ENCODE data around the gene PDGFRA.

The PDGFRA gene

GRCh38 chr4:54315561-54316538, 86.8 kb downstream of the PDGFRA start:
- no peak overlapping the region for H3K4me3 ChIP-seq (ENCODE audit: low read length)
- TF ChIP-seq CTCF (conservative IDR thresholded peaks at IDR 0.05; ENCODE audit: low read length), result no peak
- DNase-seq (ENCODE audit: low read depth), result no peak

DNA sequence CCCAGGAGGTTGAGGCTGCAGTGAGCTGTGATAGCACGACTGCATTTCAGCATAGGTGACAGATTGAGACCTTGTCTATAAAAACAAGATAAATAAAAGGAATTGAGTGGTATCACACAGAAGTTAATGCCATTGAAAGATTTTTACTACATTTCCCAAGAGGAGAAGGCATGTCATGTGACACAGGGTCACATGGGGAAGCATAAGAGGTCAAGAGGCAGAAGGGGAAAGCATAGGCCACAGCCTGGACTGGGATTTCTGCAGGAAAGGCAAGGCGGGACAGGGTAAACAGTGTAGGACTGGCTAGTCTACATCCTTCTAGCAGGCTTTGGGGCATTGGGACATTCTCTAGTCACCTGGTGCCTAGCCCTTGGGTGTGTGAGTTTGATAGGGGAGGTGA, 88.6 kb downstream of the PDGFRA start:
- H3K4me3 ChIP-seq (ENCODE audit: low read length), result no peak overlapping the region
- TF ChIP-seq CTCF (conservative IDR thresholded peaks at IDR 0.05; ENCODE audit: low read length), result no peak
- DNase-seq (ENCODE audit: low read depth), result no peak

DNA sequence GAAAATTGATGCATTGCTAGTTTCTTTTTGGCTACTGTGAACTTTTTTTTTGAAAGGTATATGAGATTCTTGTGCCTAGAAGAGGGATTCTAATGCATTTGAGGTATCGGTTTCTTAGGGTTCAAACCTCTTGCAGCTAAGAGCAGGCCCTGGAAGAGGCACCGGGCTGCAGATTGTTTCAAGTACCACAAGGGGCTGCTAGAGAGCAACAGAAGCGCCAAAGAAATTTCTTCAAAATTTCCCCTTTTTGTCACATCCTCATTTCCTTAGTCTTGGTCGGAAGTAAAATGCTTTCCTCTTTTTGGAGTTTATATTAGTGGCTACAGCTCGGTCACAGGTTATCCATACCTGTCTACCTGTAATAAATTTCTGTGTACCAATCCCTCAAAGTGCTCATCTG, 89.8 kb downstream of the PDGFRA start:
- TF ChIP-seq CTCF (conservative IDR thresholded peaks at IDR 0.05; ENCODE audit: low read length), result peak; percentile 98
- DNase-seq (ENCODE audit: low read depth), result peak; percentile 63

DNA sequence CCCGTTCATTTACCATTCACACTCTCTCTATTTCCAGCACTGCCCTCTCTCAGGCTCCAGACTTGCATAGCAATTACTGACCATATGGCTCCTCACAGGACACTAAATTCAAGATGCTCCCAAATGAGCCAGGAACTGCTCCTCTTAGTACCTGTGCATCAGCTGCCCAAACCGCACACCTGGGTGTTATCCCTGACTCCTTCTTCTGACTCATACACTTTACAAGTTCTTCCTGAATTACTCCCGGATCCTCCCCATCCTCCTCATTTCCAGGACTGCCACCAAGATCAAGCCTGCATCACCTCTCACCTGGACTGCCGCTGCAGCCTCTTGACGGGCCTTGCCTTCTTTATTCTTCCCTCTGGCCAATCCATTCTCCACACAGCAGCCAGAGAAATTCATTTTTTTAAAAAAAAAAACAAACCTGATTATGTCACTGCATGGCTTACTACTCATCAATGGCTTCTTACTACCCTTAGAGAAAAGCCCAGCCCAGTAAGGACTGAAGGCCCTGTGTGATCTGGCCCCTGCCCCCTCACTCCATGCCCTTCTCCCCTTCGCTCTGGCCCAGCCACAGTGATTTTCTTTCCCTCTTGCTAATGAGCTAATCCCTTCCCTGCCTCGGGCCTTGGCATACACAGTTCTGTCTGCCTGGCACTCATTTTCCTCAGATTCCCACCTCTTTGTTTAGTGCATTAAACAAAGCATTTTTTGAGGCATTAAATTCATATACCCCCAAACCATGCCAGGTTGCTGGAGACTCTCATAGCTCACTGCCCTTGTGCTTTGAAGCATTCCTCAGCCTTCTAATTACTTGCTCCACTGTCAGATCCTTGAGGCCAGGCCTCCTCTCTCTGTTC, 92.0 kb downstream of the PDGFRA start:
- H3K4me3 ChIP-seq (ENCODE audit: low read length), result no peak overlapping the region
- DNase-seq (ENCODE audit: low read depth), result no peak
- TF ChIP-seq CTCF (conservative IDR thresholded peaks at IDR 0.05; ENCODE audit: low read length), result no peak

More for the DNA sequence above, 89.8 kb downstream of the PDGFRA start:
- H3K4me3 ChIP-seq (ENCODE audit: low read length), result no peak overlapping the region

GRCh38 chr4:54322818-54323417, 93.8 kb downstream of the PDGFRA start:
- H3K4me3 ChIP-seq (ENCODE audit: low read length), result no peak overlapping the region
- DNase-seq (ENCODE audit: low read depth), result peak; percentile 54
- TF ChIP-seq CTCF (conservative IDR thresholded peaks at IDR 0.05; ENCODE audit: low read length), result peak; percentile 85

DNA sequence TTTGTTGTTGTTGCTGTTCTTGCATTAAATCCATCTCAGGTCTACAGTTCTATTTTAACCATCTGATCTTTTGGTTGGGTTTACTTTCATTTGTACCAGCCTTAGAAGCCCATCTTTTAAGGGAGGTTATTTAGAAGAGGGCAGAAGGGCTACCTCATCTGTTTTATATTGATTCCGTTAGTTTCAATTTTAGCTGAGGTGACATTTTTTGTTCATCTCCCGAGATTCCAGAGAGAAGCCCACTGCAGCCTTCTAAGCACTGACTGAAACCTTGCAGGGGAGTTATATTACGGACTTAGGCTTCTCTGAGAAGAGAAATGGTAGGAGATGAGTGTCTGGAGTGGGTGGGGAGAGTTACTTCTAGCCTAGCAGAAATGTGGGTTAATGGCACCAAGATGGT, 101.8 kb downstream of the PDGFRA start:
- no peak overlapping the region for H3K4me3 ChIP-seq (ENCODE audit: low read length)
- no peak for DNase-seq (ENCODE audit: low read depth)
- no peak for TF ChIP-seq CTCF (conservative IDR thresholded peaks at IDR 0.05; ENCODE audit: low read length)

Data from AG10803 (cell line).